Stimulated activated CD4-positive, alpha-beta T cell treated with anti-CD3 and anti-CD28 coated beads, Interleukin-4, amount 100 ng/mL, for 1 hour (primary cell): ENCODE data around the gene STAP2.
"Not testable (repeated sequence)": the region's sequence is repeated elsewhere in the genome, so short reads cannot be mapped to it uniquely, and the experiment has no call there.

ENCODE experiments used
- DNase-seq: peaks from one replicate; pipeline ENCODE4 v3.0.0-alpha.2; 2020

Gene STAP2

DNA sequence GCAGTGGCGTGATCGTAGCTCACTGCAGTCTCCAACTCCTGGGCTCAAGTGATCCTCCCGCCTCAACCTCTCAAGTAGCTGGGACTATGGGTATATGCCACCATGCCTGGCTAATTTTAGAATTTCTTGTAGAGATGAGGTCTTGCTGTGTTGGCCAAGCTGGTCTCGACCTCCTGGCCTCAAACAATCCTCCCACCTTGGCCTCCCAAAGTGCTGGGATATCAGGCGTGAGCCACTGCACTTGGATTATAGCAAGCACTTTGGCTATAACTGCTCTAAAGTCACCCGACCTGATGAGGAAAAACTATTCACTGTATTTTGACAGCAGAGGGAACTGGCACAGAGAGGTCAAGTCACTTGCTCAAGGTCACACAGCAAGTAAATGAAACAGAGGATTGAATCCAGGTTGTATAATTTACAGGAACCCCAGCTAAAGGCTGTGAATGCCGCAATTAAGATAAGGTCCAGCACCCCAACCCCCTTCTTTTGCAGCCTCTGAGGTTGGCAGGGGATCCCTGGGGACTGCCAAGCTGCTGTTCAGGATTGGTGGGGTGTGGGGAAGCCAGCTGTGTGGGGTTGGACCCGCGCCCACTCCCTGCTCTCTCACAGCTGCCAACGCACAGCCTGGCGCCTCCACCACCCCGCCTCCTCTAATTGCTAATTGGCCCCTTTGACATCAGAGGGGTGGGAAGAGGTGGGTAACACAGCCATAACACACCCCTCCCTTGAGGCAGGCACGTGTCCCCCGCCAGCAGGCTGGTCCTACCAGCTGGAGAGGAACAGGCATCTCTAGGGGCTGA lies 42.5 kb downstream of the STAP2 start:
- DNase-seq, result no peak

DNA sequence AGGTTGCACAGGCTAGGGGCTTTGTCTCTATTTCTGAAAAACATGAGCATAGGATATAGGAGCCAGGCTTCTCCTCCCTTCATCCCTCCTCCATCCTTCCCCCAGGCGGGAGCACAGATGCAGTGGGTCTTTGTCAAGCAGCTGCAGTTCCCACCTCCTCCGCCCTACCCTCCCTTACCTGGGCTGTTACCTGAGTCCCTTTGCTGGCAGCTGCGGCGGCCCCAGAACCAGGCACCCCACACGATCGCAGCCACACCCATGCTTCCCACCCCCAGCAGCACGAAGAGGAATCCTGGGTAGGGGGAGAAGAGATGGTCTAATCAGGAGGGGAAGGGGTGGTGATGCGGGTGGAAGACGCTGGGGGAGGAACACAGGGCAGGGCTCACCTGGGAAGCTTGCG lies 44.2 kb downstream of the STAP2 start:
- DNase-seq, result no peak

DNA sequence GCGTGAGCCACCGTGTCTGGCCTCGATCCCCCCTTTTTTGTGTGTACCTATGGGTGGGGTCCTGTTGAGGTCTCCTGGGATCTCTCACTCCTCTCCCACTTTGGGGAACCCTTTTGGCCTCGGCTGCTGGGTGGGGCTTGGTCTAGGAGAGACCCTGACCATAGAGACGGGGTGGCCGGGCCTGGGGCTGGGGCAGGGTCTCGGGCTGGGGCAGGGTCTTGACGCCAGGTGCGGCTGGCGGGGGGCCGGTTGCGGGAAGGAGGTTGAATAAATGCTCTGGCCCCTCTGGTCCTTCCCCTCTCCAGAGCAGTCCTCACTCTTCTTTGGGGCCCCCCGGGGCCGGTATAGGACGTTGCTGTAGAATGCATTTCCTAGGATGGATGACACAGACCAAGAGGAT lies 46.1 kb downstream of the STAP2 start:
- no peak for DNase-seq

DNA sequence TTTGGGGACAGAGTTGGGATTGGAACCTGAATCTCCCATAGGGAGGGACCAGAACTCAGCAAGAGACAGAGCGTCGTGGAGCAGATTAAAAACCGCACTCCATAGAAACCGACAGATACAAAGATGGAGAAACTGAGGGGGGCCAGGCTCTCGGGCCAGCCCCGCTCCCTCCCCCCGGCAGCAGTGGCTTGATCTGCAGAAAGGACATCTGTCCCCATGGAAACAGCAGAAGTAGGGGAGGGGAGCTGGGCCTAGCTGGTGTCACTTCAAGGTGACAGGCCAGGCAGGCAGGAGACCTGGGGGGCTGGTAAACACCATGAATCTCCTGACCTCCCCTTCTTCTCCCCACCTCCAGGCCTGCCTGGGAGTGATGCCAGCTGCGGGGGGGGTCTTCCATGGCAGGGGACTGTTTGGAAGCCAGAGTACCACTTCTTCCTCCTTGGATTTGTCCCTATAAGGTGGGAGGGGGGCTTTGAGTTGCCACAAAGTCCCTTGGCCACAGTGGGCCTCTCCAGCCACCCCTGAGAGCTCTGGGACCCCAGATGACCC lies 47.4 kb downstream of the STAP2 start:
- no peak for DNase-seq

DNA sequence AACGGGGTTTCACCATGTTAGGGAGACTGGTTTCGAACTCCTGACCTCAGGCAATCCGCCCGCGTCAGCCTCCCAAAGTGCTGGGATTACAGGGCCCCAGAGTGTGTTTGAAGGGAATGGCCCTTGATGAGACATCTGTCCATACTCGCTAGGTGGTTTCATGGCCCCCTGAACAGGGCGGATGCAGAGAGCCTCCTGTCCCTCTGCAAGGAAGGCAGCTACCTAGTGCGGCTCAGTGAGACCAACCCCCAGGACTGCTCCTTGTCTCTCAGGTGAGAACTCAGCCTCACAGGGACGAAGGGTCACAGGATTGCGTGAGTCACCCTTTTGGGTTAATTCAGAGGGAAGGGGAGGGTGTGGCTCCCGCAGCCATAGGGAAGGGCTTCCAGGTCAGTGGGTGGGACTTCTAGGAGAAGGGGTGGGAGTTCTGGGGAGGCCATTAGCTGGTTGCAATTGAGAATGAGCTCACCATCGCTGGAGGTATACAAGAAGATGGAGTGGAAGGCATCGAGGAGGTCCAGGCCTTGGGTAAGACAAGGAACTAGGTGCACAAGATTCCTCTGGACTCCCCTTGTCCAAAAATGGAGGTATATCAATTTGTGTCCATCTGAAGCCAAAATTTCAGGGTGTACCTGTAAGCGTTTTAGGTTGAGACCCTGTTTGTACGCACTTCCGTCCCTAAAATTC lies 50.4 kb downstream of the STAP2 start:
- DNase-seq, result no peak

DNA sequence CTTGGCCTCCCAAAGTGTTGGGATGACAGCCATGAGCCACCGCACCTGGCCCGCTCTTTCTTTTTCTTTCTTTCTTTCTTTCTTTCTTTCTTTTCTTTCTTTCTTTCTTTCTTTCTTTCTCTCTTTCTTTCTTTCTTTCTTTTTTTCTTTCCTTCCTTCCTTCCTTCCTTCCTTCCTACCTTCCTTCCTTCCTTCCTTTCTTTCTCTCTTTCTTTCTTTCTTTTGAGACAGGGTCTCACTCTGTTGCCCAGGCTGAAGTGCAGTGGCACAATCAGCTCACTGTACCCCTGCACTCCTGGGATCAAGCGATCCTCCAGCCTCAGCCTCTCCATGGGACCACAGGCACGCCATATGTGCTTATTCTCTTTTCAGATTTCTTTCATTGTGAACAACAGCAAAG lies 52.5 kb downstream of the STAP2 start:
- not testable (repeated sequence) for DNase-seq

DNA sequence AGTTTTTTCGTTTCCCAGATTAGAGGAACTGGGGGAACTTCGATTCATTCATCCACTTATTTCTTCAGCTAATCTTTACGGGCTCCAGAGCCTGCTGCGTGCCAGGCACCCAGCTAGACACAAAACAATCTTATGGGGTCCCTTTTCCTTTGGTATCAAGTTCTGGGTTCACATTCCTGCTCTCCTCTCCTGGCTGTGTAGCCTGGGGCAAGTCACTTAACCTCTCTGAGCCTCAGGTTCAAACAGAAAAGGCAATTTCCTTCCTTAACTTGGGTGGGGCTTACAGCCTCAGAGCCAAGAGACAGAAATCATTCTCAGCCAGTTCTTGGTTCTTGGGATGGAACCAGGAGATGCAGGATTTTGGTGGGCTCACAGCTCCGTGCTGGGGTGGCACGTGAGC lies 53.7 kb downstream of the STAP2 start:
- no peak for DNase-seq

DNA sequence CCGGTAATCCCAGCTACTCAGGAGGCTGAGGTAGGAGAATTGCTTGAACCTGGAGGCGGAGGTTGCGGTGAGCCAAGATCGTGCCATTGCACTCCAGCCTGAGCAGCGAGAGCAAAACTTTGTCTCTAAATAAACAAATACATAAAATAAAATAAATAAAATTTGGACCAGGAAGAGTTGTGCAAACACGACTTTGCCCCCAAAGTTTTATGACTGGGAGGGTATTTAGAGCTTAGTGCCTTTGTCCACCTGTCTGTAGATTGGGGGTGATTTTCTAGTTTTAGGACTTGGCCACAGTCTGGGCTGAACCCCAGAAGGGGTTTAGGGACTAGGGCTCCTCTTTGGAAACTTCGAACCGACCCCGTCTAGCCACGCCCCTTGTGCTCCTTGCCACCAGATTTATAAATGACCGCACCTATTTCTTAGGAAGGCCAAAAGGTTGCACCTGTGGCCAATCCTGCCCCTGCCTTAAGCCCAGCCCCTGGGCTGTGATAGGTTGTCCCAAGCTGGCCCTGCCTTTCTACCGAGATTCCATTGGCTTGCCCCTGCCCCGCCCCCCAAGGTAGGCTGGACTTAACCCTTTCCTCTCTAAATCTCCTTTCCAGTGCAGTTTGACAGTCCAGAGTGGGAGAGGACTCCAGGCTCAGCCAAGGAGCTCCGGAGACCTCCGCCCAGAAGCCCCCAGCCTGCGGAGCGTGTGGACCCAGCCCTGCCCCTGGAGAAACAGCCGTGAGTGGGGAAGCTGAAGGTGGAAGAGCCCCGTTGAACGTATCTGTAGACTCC lies 54.3 kb downstream of the STAP2 start:
- no peak for DNase-seq

DNA sequence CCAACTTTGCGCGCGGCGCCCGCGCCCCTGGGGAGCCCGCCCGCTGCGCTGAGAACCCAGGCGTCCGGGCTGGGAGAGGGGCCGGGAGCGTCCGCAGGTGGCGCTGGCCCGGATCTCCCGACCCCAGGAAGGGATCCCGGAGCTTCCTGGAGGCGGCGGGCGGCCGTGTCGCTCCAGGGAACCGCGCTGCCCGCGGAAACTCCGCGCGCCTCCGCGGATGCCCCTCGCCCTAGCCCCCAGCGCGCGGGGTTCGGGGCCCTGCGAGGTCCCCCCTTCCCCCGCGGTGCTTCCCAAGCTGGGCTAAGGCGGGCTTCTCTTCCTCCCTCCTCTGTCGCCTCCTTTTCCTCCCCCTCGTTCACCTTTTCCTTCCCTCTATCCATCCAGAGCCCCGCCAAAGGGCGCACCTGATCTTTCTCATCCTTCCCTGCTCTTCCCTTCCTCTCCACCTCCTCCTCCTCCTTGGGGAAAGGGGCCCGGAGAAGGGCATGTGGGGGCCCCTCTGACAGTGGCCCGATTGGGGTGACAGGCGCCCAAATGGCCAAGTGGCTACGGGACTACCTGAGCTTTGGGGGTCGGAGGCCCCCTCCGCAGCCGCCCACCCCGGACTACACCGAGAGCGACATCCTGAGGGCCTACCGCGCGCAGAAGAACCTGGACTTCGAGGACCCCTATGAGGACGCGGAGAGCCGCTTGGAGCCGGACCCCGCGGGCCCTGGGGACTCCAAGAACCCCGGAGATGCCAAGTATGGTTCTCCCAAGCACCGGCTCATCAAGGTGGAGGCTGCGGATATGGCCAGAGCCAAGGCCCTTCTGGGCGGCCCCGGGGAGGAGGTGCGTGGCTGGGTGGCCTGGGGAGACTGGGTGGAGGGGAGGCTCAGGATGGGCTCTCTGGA lies 58.9 kb downstream of the STAP2 start:
- no peak for DNase-seq

DNA sequence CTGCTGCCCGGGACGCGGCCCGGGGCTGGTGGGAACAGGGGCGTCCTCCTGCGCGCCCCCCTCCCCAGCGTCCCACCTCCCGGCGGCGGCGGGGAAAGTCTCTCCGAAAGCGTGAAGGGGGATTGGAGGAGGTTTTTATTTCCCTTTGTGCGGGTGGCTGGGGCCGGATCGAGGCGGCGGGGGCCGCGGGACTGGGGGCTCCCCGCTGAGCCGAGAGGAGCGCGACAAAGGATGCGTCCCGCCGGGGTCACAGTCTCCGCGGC lies 59.4 kb downstream of the STAP2 start:
- no peak for DNase-seq

DNA sequence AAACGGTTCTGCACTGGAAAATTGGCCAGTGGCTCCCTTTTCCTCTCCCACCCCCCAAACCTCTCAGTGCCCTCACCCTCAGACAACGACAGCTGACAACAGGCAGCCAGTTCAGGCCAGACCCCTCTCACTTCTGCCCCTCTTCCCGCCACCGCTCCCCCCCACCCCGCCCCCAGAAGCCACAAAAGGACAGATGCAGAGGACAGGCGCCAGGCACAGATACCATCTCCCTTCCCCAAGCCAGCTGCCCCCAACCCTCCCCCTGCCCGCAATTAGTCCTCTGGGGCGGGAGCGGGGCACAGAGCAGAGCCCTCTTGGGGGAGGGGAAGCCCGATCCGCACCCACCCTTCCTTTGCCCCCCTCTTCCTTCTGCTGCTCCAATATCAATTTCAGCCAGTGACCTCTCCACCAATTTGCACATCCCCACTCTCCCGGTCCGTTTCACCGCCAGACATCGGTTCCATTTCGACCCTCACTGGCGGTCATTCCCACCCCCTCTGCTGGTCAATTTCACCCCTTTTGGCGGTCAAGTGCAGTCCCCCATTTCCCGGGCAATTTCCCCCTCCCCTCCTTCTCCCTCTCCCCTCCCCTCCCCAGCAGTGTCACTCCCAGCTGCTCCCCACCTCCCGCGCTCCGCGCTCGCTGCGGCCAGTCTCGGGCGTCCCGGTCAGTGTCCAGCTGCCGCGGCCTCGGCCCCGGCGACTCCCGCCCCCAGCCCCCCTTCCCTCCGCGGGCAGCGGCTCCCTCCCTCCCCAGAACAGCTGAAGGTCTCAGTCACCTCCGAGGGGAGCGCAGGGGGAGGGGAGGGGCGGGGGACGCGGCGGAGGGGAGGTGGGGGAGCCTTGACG lies 60.0 kb downstream of the STAP2 start, which contains the start of gene SHD:
SHD (plus strand) TSS at position 848 of the 848 bp plus-strand sequence. CDS start 798 bp downstream, outside the sequence.
- no peak for DNase-seq

DNA sequence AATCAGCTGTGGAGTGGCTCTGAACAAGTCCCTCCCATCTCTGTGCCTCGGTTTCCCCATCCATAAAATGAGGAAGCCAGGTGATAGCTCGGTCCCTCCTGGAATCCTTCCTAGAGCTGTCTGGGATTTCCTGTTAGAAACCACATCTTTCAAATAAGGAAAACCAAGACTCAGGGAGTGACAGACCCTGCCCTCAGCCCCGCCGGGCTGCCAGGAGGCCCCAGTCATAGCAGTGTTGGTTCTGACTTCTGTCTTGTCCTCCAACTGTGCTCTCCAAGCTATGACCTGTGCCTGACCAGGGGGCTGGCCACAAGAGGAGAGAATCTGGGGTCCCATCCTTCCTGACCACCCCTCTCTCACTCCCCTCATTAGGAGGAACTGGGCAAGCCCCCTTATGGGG lies 60.6 kb downstream of the STAP2 start:
- DNase-seq, result no peak

DNA sequence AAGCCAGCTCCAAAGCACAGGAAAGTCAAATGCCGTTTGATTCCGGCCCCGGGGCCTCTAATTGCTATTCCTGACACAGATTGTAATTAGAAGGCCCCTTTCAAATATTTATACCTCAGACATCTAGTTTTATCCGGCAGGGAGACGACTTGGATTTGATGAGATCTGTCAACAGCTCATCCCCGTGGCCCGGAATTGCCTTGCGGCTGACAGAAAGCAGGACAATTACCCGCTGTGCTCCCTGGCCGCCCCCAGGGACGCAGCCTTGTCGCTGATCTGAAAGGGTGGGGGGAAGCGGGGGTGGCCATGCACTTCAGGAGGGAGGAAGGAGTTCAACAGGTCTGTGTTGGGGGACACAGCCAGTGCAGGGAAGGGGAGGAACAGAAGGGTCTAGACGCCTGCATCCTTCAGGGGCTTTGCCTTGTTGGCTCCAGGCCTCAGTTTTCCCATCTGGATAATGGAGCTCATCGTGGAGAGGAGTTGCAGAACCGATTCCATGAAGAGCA lies 61.4 kb downstream of the STAP2 start:
- DNase-seq, result no peak

DNA sequence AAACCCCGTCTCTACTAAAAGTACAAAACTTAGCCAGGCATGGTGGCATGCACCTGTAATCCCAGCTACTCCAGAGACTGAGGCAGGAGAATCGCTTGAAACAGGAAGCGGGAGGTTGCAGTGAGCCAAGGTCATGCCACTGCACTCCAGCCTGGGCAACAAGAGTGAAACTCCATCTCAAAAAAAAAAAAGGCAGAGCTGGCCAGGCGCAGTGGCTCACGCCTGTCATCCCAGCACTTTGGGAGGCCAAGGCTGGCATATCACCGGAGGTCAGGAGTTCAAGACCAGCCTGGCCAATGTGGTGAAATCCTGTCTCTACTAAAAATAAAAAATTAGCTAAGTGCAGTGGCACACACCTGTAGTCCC lies 64.3 kb downstream of the STAP2 start:
- DNase-seq, result not testable (repeated sequence)
